T-cell (primary cell): ENCODE data around the gene SYNPO2L. TPM values are rescaled to one million over a fixed set of nuclear protein-coding genes. Genes with fewer than 3 reads are reported as not detected.
"Not testable (repeated sequence)": the region's sequence is repeated elsewhere in the genome, so short reads cannot be mapped to it uniquely, and the experiment has no call there.

Experiments used
- ATAC-seq, 4 experiments: fragments of 200-7000 bp in 3 of 4; fragments of 150-1000 bp in 1 of 4; cut with Tn5 transposase; replicated peaks in 1 of 4; 1 replicate in 3 of 4; 2 replicates in 1 of 4; pipeline ENCODE4 v1.10.0; 2021; ENCODE audit warnings: moderate library complexity in 3 of 4, mild to moderate bottlenecking in 2 of 4, moderate number of reproducible peaks in 1 of 4
- CTCF ChIA-PET, 2 donors: fragments of 300-600 bp; sonication (Branson Sonifier 250); formaldehyde crosslinking; loops; one replicate each; lab custom pipeline; 2022; ENCODE audit warnings: antibody characterized with exemption in 2 of 2; lab: Charles Lee
- POLR2A ChIA-PET, 2 donors: fragments of 300-600 bp; sonication (Branson Sonifier 250); formaldehyde crosslinking; loops; one replicate each; lab custom pipeline; 2022; ENCODE audit warnings: antibody characterized with exemption in 2 of 2; lab: Charles Lee
- DNase-seq, 35 experiments: peaks; one replicate each; pipeline versions ENCODE4 v3.0.0 to v3.0.0-alpha.2; 2013 to 2023
- H3K27ac ChIP-seq: one replicate; pipeline ENCODE4 v1.5.1; 2013; ENCODE audit warnings: low read length
- H3K27me3 ChIP-seq, 2 experiments: replicated peaks in 1 of 2; 1 replicate in 1 of 2; 2 replicates in 1 of 2; pipeline versions ENCODE4 v1.6.1 to v1.7.0; 2013; ENCODE audit warnings: low read length in 1 of 2, mixed read lengths in 1 of 2; ENCODE audit not compliant: control insufficient read depth in 2 of 2, insufficient read depth in 2 of 2; ENCODE audit errors: extremely low read depth in 1 of 2
- H3K36me3 ChIP-seq, 2 donors: 1 replicate in 1 of 2; 2 replicates in 1 of 2; pipeline versions ENCODE4 v1.6.1 to v1.7.0; 2013; ENCODE audit warnings: low read length in 1 of 2; ENCODE audit not compliant: control insufficient read depth in 2 of 2, insufficient read depth in 1 of 2; ENCODE audit errors: extremely low read depth in 1 of 2
- H3K4me1 ChIP-seq, 2 experiments: 1 replicate in 1 of 2; 2 replicates in 1 of 2; pipeline versions ENCODE4 v1.6.1 to v1.7.0; 2013; ENCODE audit warnings: low read length in 2 of 2, mixed read lengths in 1 of 2; ENCODE audit not compliant: insufficient read depth in 2 of 2, control insufficient read depth in 1 of 2; ENCODE audit errors: extremely low read depth in 1 of 2
- H3K4me3 ChIP-seq, 2 donors: 1 replicate in 1 of 2; 2 replicates in 1 of 2; pipeline versions ENCODE4 v1.5.1 to v1.7.0; 2013; ENCODE audit warnings: mild to moderate bottlenecking in 2 of 2, low read length in 1 of 2, moderate library complexity in 1 of 2; ENCODE audit not compliant: control insufficient read depth in 1 of 2; ENCODE audit errors: extremely low read depth in 1 of 2
- H3K9me3 ChIP-seq: 2 replicates; pipeline ENCODE4 v1.7.0; 2013
- H3K27ac Mint-ChIP-seq, 2 donors: one replicate each; pipeline ENCODE4 v1.8.0; 2020 to 2021; ENCODE audit warnings: mild to moderate bottlenecking in 2 of 2, mixed read lengths in 2 of 2
- H3K27me3 Mint-ChIP-seq, 2 donors: one replicate each; pipeline ENCODE4 v1.8.0; 2021 to 2022; ENCODE audit warnings: mixed read lengths in 2 of 2
- H3K36me3 Mint-ChIP-seq: one replicate; pipeline ENCODE4 v1.8.0; 2021; ENCODE audit warnings: mixed read lengths
- H3K4me1 Mint-ChIP-seq, 3 donors: one replicate each; pipeline ENCODE4 v1.8.0; 2020 to 2022; ENCODE audit warnings: mixed read lengths in 3 of 3, mild to moderate bottlenecking in 1 of 3
- H3K4me3 Mint-ChIP-seq, 3 donors: one replicate each; pipeline ENCODE4 v1.8.0; 2020 to 2022; ENCODE audit warnings: mild to moderate bottlenecking in 3 of 3, mixed read lengths in 3 of 3, moderate library complexity in 3 of 3
- H3K9me3 Mint-ChIP-seq, 3 donors: one replicate each; pipeline ENCODE4 v1.8.0; 2020 to 2022; ENCODE audit warnings: mixed read lengths in 3 of 3
- whole genome bisulfite sequencing: methylation state at CpG from one replicate; pipeline ENCODE4 v1.1.5; 2013; ENCODE audit warnings: missing lambda C conversion rate; ENCODE audit not compliant: insufficient coverage; 5-methylcytosine and 5-hydroxymethylcytosine counted together
- total RNA-seq, 35 experiments: library from RNA in 6 of 35; stranded (reverse) in 6 of 35; fragments of 120-200 nt in 1 of 35; gene quantifications; one replicate each; pipeline versions ENCODE4 v1.2.1 to v1.2.4 and lab custom pipeline; 2013 to 2026

SYNPO2L gene
- total RNA-seq (not detected), total RNA-seq (lab: John Stamatoyannopoulos, UW) (0 to 0.20 (median 0) reads per million in 29 experiments)
- 0.02 TPM for total RNA-seq (2013)

- Mint-ChIP-seq H3K9me3 (no peaks in the 10 kb centered on the region), H3K4me1 (peaks cover 0 to 5% (median 2%) of the 10 kb centered on the region in 3 donors), H3K27me3 (peaks cover 0 to 2% of the 10 kb centered on the region in 2 donors), H3K4me3 (no peak within 1 kb of the TSS), H3K36me3 (no peaks in the 10 kb centered on the region), H3K27ac (no peak within 1 kb of the TSS)
- H3K27me3 ChIP-seq = peaks cover 0 to under 1% of the 10 kb centered on the region in 2 experiments
- WGBS = 84% methylated on average over 5 of the region's 5 CpGs
- H3K27ac ChIP-seq = no peak within 1 kb of the TSS
- ATAC-seq = no peak
- H3K4me3 ChIP-seq = no peak within 1 kb of the TSS
- no peaks in the 10 kb centered on the region for H3K4me1 ChIP-seq
- CTCF ChIA-PET = interaction anchor here in 1 of 2 donors (0.6 kb wide), 1 partner anchor 122 kb away, joined by 3 read pairs; no protein-coding TSS in a partner anchor
- H3K36me3 ChIP-seq = no peaks in the 10 kb centered on the region
- DNase-seq = no peak
- no peaks in the 10 kb centered on the region for H3K9me3 ChIP-seq
- POLR2A ChIA-PET = no interaction called here
Measured at GRCh38 chr10:73655990-73656298, at the start of gene SYNPO2L. Gene SYNPO2L, minus strand, starts transcription at chr10:73656029. Its CDS starts 107 bp downstream, at chr10:73655922.

DNA sequence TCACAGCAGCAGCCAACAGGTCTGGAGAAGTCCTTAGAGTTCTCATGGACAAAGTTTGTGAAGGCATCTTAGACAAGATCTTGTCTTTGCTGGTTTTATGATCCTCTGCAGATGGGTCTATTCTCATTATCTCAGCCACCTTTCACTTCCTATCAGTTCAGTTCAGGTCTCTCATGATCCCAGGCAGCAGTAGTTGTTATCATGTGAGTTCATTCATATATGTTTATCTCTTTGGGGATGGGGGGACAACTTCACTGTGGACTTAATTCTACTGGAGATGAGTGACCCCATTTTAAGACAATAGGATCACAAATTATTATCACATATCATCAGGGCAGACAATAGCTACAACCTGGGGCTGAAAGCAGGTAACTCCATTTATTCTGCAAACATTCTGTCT, 48.1 kb upstream of the SYNPO2L start:
- H3K4me1 Mint-ChIP-seq, ATAC-seq, H3K9me3 Mint-ChIP-seq, H3K27me3 Mint-ChIP-seq, H3K27ac ChIP-seq, H3K4me3 Mint-ChIP-seq, H3K4me1 ChIP-seq, CTCF ChIA-PET, H3K4me3 ChIP-seq, POLR2A ChIA-PET, DNase-seq, H3K27me3 ChIP-seq, H3K9me3 ChIP-seq, H3K27ac Mint-ChIP-seq, H3K36me3 ChIP-seq: not testable (repeated sequence)
- peaks cover 30% of the 10 kb centered on the region for H3K36me3 Mint-ChIP-seq

- H3K27ac Mint-ChIP-seq, CTCF ChIA-PET, DNase-seq, H3K27me3 ChIP-seq, H3K27ac ChIP-seq, H3K9me3 ChIP-seq, H3K36me3 ChIP-seq, H3K9me3 Mint-ChIP-seq, H3K4me3 ChIP-seq, H3K27me3 Mint-ChIP-seq, POLR2A ChIA-PET, H3K4me3 Mint-ChIP-seq, H3K4me1 ChIP-seq, H3K4me1 Mint-ChIP-seq, ATAC-seq: not testable (repeated sequence)
- H3K36me3 Mint-ChIP-seq = peaks cover 26% of the 10 kb centered on the region
- WGBS = no CpG with 5 or more reads among the region's 2 CpGs
Measured at GRCh38 chr10:73698819-73699218, 43.0 kb upstream of the SYNPO2L start.

DNA sequence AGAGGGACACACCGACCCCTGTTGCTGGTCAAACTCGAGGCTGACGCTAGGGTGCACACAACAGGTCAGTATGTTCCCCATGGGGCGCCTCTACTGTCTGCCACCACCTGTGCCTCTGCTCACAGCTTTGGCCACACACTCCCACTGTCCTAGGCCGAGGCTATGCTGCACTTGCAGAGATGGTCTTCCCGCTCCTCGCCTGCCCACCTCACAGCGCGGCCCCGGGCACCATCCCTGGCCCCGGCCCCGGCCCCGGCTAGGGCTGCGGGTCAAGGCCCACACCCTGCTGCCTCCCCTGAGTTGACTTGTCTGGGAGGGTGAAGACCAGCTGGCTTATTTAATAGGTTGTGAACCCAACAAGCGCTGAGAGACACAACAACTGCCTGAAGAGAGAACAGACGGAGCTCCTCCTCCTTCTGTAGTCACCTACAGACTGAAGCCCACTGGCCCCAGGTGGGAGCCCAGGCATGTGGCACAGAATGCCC, 41.9 kb upstream of the SYNPO2L start, which contains the start of gene AGAP5:
Gene AGAP5, minus strand, starts transcription at position 435 of the 485 bp plus-strand sequence. Its CDS starts 354 bp downstream, at position 81.
- H3K27me3 ChIP-seq, ATAC-seq, DNase-seq, H3K9me3 Mint-ChIP-seq, POLR2A ChIA-PET, H3K36me3 ChIP-seq, H3K27ac ChIP-seq, H3K4me1 Mint-ChIP-seq, H3K27me3 Mint-ChIP-seq, H3K4me3 ChIP-seq, H3K4me1 ChIP-seq, H3K27ac Mint-ChIP-seq, CTCF ChIA-PET, H3K4me3 Mint-ChIP-seq, H3K9me3 ChIP-seq: not testable (repeated sequence)
- peaks cover 25% of the 10 kb centered on the region for H3K36me3 Mint-ChIP-seq
- 80% methylated on average over 1 of the region's 16 CpGs for WGBS

DNA sequence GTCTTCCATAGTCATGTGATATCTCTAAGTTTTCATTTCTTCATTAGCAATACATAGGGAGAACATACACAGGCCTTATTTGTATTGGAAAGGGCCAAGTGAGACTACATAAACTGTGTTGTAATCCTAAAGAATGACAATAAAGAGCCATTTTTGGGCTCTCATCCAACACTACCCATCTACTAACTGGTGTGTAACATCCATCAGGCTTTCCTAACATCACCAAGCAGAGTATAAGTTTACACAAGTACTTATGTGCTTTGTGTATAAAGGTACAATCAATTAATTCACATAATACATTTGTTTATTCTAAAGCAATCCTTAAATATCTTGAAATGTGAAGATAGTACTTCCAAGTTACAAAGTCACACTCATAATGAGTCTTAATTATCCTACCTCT, 39.5 kb upstream of the SYNPO2L start:
- H3K27me3 ChIP-seq, H3K27ac ChIP-seq, CTCF ChIA-PET, H3K4me1 ChIP-seq, H3K4me1 Mint-ChIP-seq, ATAC-seq, H3K4me3 ChIP-seq, H3K9me3 ChIP-seq, DNase-seq, H3K36me3 ChIP-seq, H3K27ac Mint-ChIP-seq, H3K9me3 Mint-ChIP-seq, H3K27me3 Mint-ChIP-seq, H3K4me3 Mint-ChIP-seq, POLR2A ChIA-PET: not testable (repeated sequence)
- peaks cover 23% of the 10 kb centered on the region for H3K36me3 Mint-ChIP-seq

DNA sequence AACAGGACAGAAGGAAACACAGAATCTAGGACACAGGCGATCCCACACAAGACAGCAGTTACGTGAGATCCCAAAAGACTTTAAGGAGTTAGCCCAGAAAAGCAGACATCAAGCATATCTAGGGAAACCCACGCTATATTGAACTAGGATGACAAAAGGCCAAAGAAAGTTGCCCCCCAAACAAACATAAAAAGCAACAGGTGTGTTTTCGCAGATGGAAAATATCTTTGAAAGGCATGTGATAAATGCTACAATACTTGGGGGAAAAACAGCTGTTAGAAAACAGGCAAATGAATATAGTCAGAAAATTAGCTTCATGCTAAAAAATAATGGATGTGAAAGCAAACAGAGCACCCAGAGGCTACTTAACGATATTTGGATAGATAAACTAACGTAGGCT, 34.9 kb upstream of the SYNPO2L start:
- H3K27ac Mint-ChIP-seq, H3K4me1 Mint-ChIP-seq, H3K36me3 ChIP-seq, H3K27ac ChIP-seq, H3K9me3 ChIP-seq, DNase-seq, H3K4me1 ChIP-seq, H3K9me3 Mint-ChIP-seq, H3K4me3 ChIP-seq, H3K27me3 Mint-ChIP-seq, H3K4me3 Mint-ChIP-seq, CTCF ChIA-PET, ATAC-seq, POLR2A ChIA-PET, H3K27me3 ChIP-seq: not testable (repeated sequence)
- H3K36me3 Mint-ChIP-seq = peaks cover 22% of the 10 kb centered on the region
- 100% methylated on average over 1 of the region's 6 CpGs for WGBS

GRCh38 chr10:73689596-73689995, 33.8 kb upstream of the SYNPO2L start:
- ATAC-seq = not testable (repeated sequence)

More at GRCh38 chr10:73689596-73689995, 33.8 kb upstream of the SYNPO2L start:
- H3K27me3 ChIP-seq, H3K27ac ChIP-seq, POLR2A ChIA-PET, H3K27me3 Mint-ChIP-seq, H3K4me1 Mint-ChIP-seq, H3K9me3 Mint-ChIP-seq, H3K4me3 ChIP-seq, H3K4me1 ChIP-seq, H3K4me3 Mint-ChIP-seq, DNase-seq, H3K27ac Mint-ChIP-seq, H3K36me3 ChIP-seq, CTCF ChIA-PET, H3K9me3 ChIP-seq: not testable (repeated sequence)
- no CpG with 5 or more reads among the region's 28 CpGs for WGBS
- H3K36me3 Mint-ChIP-seq = peaks cover 23% of the 10 kb centered on the region
